HepG2 (cell line): ENCODE results near the gene TMBIM1. TPM values are rescaled to one million over a fixed set of nuclear protein-coding genes. Genes with fewer than 3 reads are reported as not detected.

ENCODE experiments used
- ASH2L ChIP-seq: fragments of 300-600, 200-600 bp; sonication (generic); IDR thresholded peaks from 2 replicates; pipeline ENCODE4 v1.7.0; 2017; ENCODE audit warnings: low read depth, mild to moderate bottlenecking, moderate library complexity, mixed read lengths, low read length; ENCODE audit not compliant: insufficient read length
- HHEX ChIP-seq: IDR thresholded peaks from 2 replicates; pipeline ENCODE4 v1.6.1; 2016; ENCODE audit warnings: control low read depth
- KDM5A ChIP-seq: fragments of 200-600 bp; sonication (generic); IDR thresholded peaks from 2 replicates; pipeline ENCODE4 v1.7.0; 2018; ENCODE audit warnings: antibody characterized with exemption, mild to moderate bottlenecking, low read length, borderline replicate concordance
- KDM5B ChIP-seq: sonication (generic); formaldehyde crosslinking; IDR thresholded peaks from 2 replicates; pipeline ENCODE4 v1.4.0; 2020; ENCODE audit warnings: missing genetic modification reagents, mild to moderate bottlenecking, borderline replicate concordance
- KLF13 ChIP-seq: sonication (generic); formaldehyde crosslinking; IDR thresholded peaks from 2 replicates; pipeline ENCODE4 v1.4.0; 2020; ENCODE audit warnings: mild to moderate bottlenecking, missing genetic modification reagents
- NCOA5 ChIP-seq: sonication (generic); formaldehyde crosslinking; IDR thresholded peaks from 2 replicates; pipeline ENCODE4 v1.4.0; 2020; ENCODE audit warnings: missing genetic modification reagents
- NR2F6 ChIP-seq, 2 experiments: IDR thresholded peaks; 2 replicates each; pipeline ENCODE4 v1.6.1; 2016; ENCODE audit warnings: antibody characterized with exemption in 1 of 2, mild to moderate bottlenecking in 1 of 2
- PHF8 ChIP-seq: sonication (generic); formaldehyde crosslinking; IDR thresholded peaks from 2 replicates; pipeline ENCODE4 v1.5.0; 2020; ENCODE audit warnings: missing genetic modification reagents
- POLR2AphosphoS2 ChIP-seq: IDR thresholded peaks from 2 replicates; pipeline ENCODE4 v1.6.1; 2011; ENCODE audit warnings: low read depth, low read length, improper control_type of control experiment
- RAD51 ChIP-seq: fragments of 450-650 bp; IDR thresholded peaks from 2 replicates; pipeline ENCODE4 v1.6.1; 2016; ENCODE audit warnings: borderline replicate concordance
- SYNCRIP ChIP-seq: fragments of 200-400 bp; formaldehyde crosslinking; IDR thresholded peaks from 2 replicates; pipeline ENCODE4 v1.6.1; 2018; ENCODE audit warnings: mild to moderate bottlenecking, low read depth, low read length; ENCODE audit not compliant: insufficient read depth
- ZFAT ChIP-seq: sonication (generic); formaldehyde crosslinking; conservative IDR thresholded peaks from 2 replicates; pipeline ENCODE4 v1.8.1; 2023; ENCODE audit warnings: missing genetic modification reagents, inconsistent platforms
- ZNF468 ChIP-seq: sonication (generic); formaldehyde crosslinking; IDR thresholded peaks from 2 replicates; pipeline ENCODE4 v1.8.0; 2022; ENCODE audit warnings: mild to moderate bottlenecking, moderate library complexity, missing genetic modification reagents
- ZNF543 ChIP-seq: sonication (generic); formaldehyde crosslinking; IDR thresholded peaks from 2 replicates; pipeline ENCODE4 v1.4.0; 2020; ENCODE audit warnings: mild to moderate bottlenecking, missing genetic modification reagents
- ZNF644 ChIP-seq: IDR thresholded peaks from 2 replicates; pipeline ENCODE4 v1.6.1; 2016; ENCODE audit warnings: low read depth
- ZNF674 ChIP-seq: sonication (generic); formaldehyde crosslinking; IDR thresholded peaks from 2 replicates; pipeline ENCODE4 v1.5.0; 2020; ENCODE audit warnings: low read depth, mild to moderate bottlenecking, missing genetic modification reagents
- polyA plus RNA-seq, 8 experiments: library from polyadenylated mRNA; depleted of rRNA in 3 of 8; stranded (reverse) in 7 of 8; unstranded in 1 of 8; fragments of >200 nt; fragmentation: Illumina TruSeq in 4 of 8; extraction: Trizol in 4 of 8; gene quantifications; 2 replicates each; pipeline versions ENCODE4 v1.2.1 to v1.2.3, GENCODE V29; 2011 to 2016; ENCODE audit warnings: low read depth in 4 of 8, missing spikeins in 1 of 8, mixed read lengths in 1 of 8; ENCODE audit not compliant: insufficient read depth in 1 of 8
- total RNA-seq, 5 experiments: library from RNA; depleted of rRNA; stranded (reverse); fragments of >200 nt; fragmentation: Illumina TruSeq; extraction: Trizol; gene quantifications; 2 replicates each; pipeline ENCODE4 v1.2.3, GENCODE V29; 2016; ENCODE audit warnings: low read depth in 1 of 5
- TF ChIP-seq, protein P1 (sequence below), 2 experiments: fragments of 450-650 bp in 1 of 2; sonication (generic) in 1 of 2; formaldehyde crosslinking; IDR thresholded peaks; 2 replicates each; pipeline versions ENCODE4 v1.5.0 to v1.8.0; 2020 to 2022; ENCODE audit warnings: mild to moderate bottlenecking in 1 of 2, missing genetic modification reagents in 1 of 2
- TF ChIP-seq, protein P2 (sequence below): sonication (generic); formaldehyde crosslinking; IDR thresholded peaks from 2 replicates; pipeline ENCODE4 v1.5.0; 2020; ENCODE audit warnings: missing genetic modification reagents
- TF ChIP-seq, protein P3 (sequence below): sonication (generic); formaldehyde crosslinking; IDR thresholded peaks from 2 replicates; pipeline ENCODE4 v1.4.0; 2020; ENCODE audit warnings: mild to moderate bottlenecking, missing genetic modification reagents, borderline replicate concordance
- TF ChIP-seq, protein P4 (sequence below): IDR thresholded peaks from 2 replicates; pipeline ENCODE4 v1.6.1; 2012; ENCODE audit warnings: low read depth, low read length, improper control_type of control experiment
- TF ChIP-seq, protein P5 (sequence below): IDR thresholded peaks from 2 replicates; pipeline ENCODE4 v1.6.1; 2016; ENCODE audit warnings: mild to moderate bottlenecking

Gene TMBIM1
- total and polyA plus RNA-seq, 2 of the 13 experiments (the other 11 are each of a cell fraction or from before 2014, with no cell fraction given): 127 to 139 TPM

DNA sequence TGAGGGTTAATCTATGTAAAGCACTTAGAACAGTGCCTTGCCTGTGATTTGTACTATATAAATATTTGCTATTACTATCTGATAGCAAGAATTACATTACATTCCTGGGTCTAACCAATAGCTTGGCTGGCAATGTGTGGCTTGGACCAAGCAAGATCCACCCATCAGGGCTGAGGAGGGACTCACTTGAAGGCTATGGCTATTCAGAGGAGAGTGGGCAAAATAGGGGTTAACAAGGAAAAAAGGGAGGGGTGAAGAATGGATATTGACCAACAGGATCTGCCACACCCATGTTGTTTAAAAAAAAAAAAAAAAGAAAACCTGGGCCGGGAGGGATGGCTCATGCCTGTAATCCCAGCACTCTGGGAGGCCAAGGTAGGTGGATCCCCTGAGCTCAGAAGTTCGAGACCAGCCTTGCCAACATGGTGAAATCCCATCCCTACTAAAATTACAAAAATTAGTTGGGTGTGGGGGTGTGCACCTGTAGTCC is 20.0 kb upstream of the TMBIM1 start (continued):
- no peak for TF ChIP-seq ZNF468 (CRISPR knock-in tag)
- TF ChIP-seq KDM5A: no peak
- no peak for TF ChIP-seq POLR2AphosphoS2
- no peak for TF ChIP-seq ZNF674 (CRISPR knock-in tag)
- no peak for TF ChIP-seq SYNCRIP
- TF ChIP-seq, protein P1, sequence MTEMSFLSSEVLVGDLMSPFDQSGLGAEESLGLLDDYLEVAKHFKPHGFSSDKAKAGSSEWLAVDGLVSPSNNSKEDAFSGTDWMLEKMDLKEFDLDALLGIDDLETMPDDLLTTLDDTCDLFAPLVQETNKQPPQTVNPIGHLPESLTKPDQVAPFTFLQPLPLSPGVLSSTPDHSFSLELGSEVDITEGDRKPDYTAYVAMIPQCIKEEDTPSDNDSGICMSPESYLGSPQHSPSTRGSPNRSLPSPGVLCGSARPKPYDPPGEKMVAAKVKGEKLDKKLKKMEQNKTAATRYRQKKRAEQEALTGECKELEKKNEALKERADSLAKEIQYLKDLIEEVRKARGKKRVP (CRISPR knock-in tag; IDR thresholded peaks at IDR 0.05): 0 out of 4 replicates have a peak, but pooled peaks of 1 of the 2 experiments have one; percentile 3
- TF ChIP-seq, protein P2, sequence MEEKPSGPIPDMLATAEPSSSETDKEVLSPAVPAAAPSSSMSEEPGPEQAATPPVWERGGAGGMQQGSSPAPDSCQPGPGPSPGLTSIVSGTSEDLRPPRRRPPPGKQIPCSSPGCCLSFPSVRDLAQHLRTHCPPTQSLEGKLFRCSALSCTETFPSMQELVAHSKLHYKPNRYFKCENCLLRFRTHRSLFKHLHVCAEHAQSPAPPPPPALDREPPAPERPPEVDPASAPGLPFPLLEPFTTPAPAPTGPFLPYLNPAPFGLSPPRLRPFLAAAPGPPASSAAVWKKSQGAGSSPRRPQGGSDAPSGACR (CRISPR knock-in tag): peak; percentile 26; the same call in 1 of the 2 replicates
- 0 out of 2 replicates have a peak, but pooled peaks have one; percentile 21 for TF ChIP-seq ZNF644
- no peak for TF ChIP-seq ZFAT (CRISPR knock-in tag)
- TF ChIP-seq NCOA5 (CRISPR knock-in tag): no peak
- 0 out of 2 replicates have a peak, but pooled peaks have one; percentile 3 for TF ChIP-seq HHEX
- no peak for TF ChIP-seq RAD51
- no peak for TF ChIP-seq KLF13 (CRISPR knock-in tag)
- no peak for TF ChIP-seq PHF8 (CRISPR knock-in tag)
- TF ChIP-seq, protein P3, sequence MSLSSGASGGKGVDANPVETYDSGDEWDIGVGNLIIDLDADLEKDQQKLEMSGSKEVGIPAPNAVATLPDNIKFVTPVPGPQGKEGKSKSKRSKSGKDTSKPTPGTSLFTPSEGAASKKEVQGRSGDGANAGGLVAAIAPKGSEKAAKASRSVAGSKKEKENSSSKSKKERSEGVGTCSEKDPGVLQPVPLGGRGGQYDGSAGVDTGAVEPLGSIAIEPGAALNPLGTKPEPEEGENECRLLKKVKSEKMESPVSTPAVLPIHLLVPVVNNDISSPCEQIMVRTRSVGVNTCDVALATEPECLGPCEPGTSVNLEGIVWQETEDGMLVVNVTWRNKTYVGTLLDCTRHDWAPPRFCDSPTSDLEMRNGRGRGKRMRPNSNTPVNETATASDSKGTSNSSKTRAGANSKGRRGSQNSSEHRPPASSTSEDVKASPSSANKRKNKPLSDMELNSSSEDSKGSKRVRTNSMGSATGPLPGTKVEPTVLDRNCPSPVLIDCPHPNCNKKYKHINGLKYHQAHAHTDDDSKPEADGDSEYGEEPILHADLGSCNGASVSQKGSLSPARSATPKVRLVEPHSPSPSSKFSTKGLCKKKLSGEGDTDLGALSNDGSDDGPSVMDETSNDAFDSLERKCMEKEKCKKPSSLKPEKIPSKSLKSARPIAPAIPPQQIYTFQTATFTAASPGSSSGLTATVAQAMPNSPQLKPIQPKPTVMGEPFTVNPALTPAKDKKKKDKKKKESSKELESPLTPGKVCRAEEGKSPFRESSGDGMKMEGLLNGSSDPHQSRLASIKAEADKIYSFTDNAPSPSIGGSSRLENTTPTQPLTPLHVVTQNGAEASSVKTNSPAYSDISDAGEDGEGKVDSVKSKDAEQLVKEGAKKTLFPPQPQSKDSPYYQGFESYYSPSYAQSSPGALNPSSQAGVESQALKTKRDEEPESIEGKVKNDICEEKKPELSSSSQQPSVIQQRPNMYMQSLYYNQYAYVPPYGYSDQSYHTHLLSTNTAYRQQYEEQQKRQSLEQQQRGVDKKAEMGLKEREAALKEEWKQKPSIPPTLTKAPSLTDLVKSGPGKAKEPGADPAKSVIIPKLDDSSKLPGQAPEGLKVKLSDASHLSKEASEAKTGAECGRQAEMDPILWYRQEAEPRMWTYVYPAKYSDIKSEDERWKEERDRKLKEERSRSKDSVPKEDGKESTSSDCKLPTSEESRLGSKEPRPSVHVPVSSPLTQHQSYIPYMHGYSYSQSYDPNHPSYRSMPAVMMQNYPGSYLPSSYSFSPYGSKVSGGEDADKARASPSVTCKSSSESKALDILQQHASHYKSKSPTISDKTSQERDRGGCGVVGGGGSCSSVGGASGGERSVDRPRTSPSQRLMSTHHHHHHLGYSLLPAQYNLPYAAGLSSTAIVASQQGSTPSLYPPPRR (CRISPR knock-in tag): peak; percentile 58; the same call in 1 of the 2 replicates
- peak; percentile 50; the same call in 1 of the 2 replicates for TF ChIP-seq NR2F6 (IDR thresholded peaks at IDR 0.05)
- TF ChIP-seq NR2F6 (CRISPR knock-in tag; IDR thresholded peaks at IDR 0.05): peak; percentile 12; the same call in 1 of the 2 replicates
- TF ChIP-seq ASH2L: no peak
- TF ChIP-seq ZNF543 (CRISPR knock-in tag): no peak
- TF ChIP-seq, protein P4, sequence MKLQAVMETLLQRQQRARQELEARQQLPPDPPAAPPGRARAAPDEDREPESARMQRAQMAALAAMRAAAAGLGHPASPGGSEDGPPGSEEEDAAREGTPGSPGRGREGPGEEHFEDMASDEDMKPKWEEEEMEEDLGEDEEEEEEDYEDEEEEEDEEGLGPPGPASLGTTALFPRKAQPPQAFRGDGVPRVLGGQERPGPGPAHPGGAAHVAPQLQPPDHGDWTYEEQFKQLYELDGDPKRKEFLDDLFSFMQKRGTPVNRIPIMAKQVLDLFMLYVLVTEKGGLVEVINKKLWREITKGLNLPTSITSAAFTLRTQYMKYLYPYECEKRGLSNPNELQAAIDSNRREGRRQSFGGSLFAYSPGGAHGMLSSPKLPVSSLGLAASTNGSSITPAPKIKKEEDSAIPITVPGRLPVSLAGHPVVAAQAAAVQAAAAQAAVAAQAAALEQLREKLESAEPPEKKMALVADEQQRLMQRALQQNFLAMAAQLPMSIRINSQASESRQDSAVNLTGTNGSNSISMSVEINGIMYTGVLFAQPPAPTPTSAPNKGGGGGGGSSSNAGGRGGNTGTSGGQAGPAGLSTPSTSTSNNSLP: peak; percentile 92
- TF ChIP-seq KDM5B: no peak
- TF ChIP-seq, protein P5, sequence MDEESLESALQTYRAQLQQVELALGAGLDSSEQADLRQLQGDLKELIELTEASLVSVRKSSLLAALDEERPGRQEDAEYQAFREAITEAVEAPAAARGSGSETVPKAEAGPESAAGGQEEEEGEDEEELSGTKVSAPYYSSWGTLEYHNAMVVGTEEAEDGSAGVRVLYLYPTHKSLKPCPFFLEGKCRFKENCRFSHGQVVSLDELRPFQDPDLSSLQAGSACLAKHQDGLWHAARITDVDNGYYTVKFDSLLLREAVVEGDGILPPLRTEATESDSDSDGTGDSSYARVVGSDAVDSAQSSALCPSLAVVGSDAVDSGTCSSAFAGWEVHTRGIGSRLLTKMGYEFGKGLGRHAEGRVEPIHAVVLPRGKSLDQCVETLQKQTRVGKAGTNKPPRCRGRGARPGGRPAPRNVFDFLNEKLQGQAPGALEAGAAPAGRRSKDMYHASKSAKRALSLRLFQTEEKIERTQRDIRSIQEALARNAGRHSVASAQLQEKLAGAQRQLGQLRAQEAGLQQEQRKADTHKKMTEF: peak; percentile 34; the same call in 1 of the 2 replicates
